IPS-18c (cell line): ENCODE results near the gene SELPLG.
"Not testable (repeated sequence)": the region's sequence is repeated elsewhere in the genome, so short reads cannot be mapped to it uniquely, and the experiment has no call there.

Experiments used
- H3K4me3 ChIP-seq: 2 replicates; pipeline ENCODE4 v1.7.0; 2013; ENCODE audit warnings: low read depth, mild to moderate bottlenecking, low read length, moderate library complexity; ENCODE audit not compliant: insufficient read depth
- H3K9me3 ChIP-seq: one replicate; pipeline ENCODE4 v1.6.1; 2013; ENCODE audit warnings: mild to moderate bottlenecking, low read length, moderate library complexity; ENCODE audit not compliant: control insufficient read depth, insufficient read depth

Gene SELPLG

GRCh38 chr12:108590463-108590862 is 43.2 kb downstream of the SELPLG start:
- H3K4me3 ChIP-seq, H3K9me3 ChIP-seq: not testable (repeated sequence)

GRCh38 chr12:108589840-108590229 is 43.9 kb downstream of the SELPLG start:
- Histone ChIP-seq H3K4me3 (no peak overlapping the region), H3K9me3 (peaks cover 4% of the 10 kb centered on the region)

GRCh38 chr12:108589028-108589839 is 44.5 kb downstream of the SELPLG start:
- Histone ChIP-seq H3K9me3 (peaks cover 4% of the 10 kb centered on the region), H3K4me3 (no peak overlapping the region)

- Histone ChIP-seq H3K4me3 (no peak overlapping the region), H3K9me3 (peaks cover 2% of the 10 kb centered on the region)
These were observed 45.9 kb downstream of the SELPLG start for GRCh38 chr12:108587826-108588225.

GRCh38 chr12:108586306-108586705 is 47.4 kb downstream of the SELPLG start:
- no peak overlapping the region for H3K4me3 ChIP-seq
- peaks cover 2% of the 10 kb centered on the region for H3K9me3 ChIP-seq

- Histone ChIP-seq H3K4me3 (no peak overlapping the region), H3K9me3 (peaks cover 2% of the 10 kb centered on the region)
These were observed 47.8 kb downstream of the SELPLG start for GRCh38 chr12:108585864-108586263.

DNA sequence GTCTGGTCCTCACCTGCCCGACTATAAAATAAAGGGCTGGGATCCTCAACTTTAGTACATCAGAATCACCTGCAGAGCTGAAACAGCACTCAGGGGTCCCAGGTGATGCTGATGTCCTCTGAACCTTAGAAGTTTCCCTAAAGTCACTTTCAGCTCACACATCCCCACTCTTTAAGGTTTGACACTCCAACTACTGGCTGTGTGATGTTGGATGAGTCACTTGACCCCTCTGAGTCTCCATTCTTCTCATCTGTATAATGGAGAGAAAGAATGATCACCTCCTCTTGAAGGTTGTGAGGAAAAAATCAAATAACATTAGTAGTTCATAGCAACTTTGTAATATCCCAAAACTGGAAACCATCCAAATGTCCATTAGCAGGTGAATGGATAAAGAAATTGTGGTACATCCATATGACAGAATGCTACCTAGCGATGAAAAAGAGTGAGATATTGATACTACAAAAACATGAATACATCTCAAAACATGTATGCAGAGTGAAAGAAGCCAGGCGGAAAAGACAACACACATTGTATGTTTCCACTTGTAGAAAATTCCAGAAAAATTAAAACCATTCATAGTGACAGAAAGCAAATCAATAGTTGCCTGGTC is 49.1 kb downstream of the SELPLG start:
- Histone ChIP-seq H3K9me3 (peaks cover 2% of the 10 kb centered on the region), H3K4me3 (no peak overlapping the region)

GRCh38 chr12:108583991-108584390 is 49.7 kb downstream of the SELPLG start:
- peaks cover 2% of the 10 kb centered on the region for H3K9me3 ChIP-seq
- no peak overlapping the region for H3K4me3 ChIP-seq

GRCh38 chr12:108582978-108583770 is 50.5 kb downstream of the SELPLG start:
- H3K4me3 ChIP-seq = no peak overlapping the region
- H3K9me3 ChIP-seq = peaks cover 2% of the 10 kb centered on the region

DNA sequence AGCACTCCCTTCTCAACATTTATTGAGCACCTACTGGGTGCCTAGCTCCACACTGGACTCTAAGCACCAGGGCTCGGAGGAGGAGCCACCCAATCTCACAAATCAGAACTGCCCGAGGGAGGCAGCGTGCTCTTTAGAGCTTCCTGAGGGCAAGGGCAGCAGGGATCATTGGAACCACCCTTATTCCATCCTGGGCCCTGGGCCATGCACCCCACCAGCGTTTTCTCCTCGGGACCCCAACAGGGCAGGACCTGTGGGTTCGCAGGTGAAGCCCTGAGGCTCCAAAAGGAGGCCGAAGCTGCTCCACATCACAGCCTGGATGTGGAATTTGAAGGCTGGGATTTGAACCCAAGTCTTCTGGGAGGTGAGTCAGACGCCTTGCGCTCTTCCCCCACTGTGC is 51.2 kb downstream of the SELPLG start:
- Histone ChIP-seq H3K4me3 (no peak overlapping the region), H3K9me3 (no peaks in the 10 kb centered on the region)

- no peaks in the 10 kb centered on the region for H3K9me3 ChIP-seq
- no peak overlapping the region for H3K4me3 ChIP-seq
These were observed 52.1 kb downstream of the SELPLG start for GRCh38 chr12:108581311-108582227.

GRCh38 chr12:108580531-108580930 is 53.2 kb downstream of the SELPLG start:
- H3K4me3 ChIP-seq = no peak overlapping the region

DNA sequence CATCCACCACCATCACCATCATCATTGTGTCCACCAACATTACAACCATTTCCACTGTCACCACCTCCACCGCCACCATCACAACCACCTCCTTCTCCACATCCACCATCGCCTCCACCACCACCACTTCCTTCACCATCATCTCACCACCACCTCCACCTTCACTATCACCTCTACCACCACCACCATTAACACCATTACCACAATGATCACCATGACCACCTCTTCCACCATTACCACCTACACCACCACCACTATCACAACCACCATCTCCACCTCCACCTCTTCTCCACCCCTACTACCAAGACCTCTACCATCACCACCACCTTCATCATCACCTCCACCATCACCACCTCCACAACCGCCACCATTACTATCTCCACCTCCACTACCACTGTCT is 54.9 kb downstream of the SELPLG start:
- no peaks in the 10 kb centered on the region for H3K9me3 ChIP-seq
- H3K4me3 ChIP-seq = no peak overlapping the region

More at GRCh38 chr12:108580531-108580930, 53.2 kb downstream of the SELPLG start:
- H3K9me3 ChIP-seq = no peaks in the 10 kb centered on the region

DNA sequence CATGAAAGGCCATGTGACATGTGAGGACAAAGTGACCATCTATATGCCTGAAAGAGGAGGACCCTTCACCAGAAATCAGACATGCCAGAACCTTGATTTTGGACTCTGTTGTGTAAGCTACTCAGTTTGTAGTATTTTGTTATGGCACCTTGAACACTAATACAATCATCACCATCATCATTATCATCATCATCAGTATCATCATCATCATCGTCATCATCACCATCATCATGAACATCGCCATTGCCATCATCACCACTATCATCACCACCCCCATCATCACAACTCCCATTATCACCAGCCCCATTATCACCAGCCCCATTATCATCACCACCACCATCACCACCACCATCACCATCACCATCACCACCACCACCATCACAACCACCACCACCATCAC is 55.4 kb downstream of the SELPLG start:
- no peaks in the 10 kb centered on the region for H3K9me3 ChIP-seq
- H3K4me3 ChIP-seq = no peak overlapping the region

- H3K9me3 ChIP-seq = no peaks in the 10 kb centered on the region
- H3K4me3 ChIP-seq = no peak overlapping the region
These were observed 56.2 kb downstream of the SELPLG start for GRCh38 chr12:108577458-108577857.

GRCh38 chr12:108576660-108577234 is 56.9 kb downstream of the SELPLG start:
- Histone ChIP-seq H3K9me3 (no peaks in the 10 kb centered on the region), H3K4me3 (no peak overlapping the region)
